Inferior parietal cortex (tissue), 1 donor: ENCODE data around the gene ENTPD2.
"Not testable (repeated sequence)": the region's sequence is repeated elsewhere in the genome, so short reads cannot be mapped to it uniquely, and the experiment has no call there.

ENCODE experiments used
- DNase-seq: peaks from one replicate; pipeline ENCODE4 v3.0.0-alpha.2; 2016; ENCODE audit errors: extremely low spot score

ENTPD2 gene

GRCh38 chr9:137015976-137016375 lies 37.9 kb downstream of the ENTPD2 start:
- no peak for DNase-seq

- no peak for DNase-seq
These were observed 38.3 kb downstream of the ENTPD2 start for GRCh38 chr9:137015540-137015930.

GRCh38 chr9:137014776-137015539 lies 38.9 kb downstream of the ENTPD2 start:
- DNase-seq = no peak

DNA sequence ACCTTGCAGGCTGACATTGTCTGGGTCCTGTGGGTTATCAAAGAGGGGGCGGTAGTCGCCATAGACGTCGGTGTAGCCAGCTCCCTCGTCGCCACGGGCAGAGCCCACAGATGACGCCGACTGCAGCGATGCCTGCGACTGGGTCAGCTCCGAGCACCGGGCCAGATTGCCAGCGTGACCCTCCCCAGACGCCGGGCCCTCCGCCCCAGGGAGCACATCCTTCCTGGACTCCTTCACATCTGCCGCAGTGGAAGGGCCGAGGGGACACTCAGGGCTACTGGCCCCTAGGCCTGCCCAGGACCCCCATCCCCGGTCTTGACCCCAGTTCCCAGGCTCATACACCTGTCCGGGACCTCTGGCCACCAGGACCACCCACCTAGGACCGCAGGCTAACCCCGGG lies 39.7 kb downstream of the ENTPD2 start:
- no peak for DNase-seq

GRCh38 chr9:137013571-137013940 lies 40.3 kb downstream of the ENTPD2 start:
- no peak for DNase-seq

- no peak for DNase-seq
These were observed 40.9 kb downstream of the ENTPD2 start for GRCh38 chr9:137012694-137013570.

DNA sequence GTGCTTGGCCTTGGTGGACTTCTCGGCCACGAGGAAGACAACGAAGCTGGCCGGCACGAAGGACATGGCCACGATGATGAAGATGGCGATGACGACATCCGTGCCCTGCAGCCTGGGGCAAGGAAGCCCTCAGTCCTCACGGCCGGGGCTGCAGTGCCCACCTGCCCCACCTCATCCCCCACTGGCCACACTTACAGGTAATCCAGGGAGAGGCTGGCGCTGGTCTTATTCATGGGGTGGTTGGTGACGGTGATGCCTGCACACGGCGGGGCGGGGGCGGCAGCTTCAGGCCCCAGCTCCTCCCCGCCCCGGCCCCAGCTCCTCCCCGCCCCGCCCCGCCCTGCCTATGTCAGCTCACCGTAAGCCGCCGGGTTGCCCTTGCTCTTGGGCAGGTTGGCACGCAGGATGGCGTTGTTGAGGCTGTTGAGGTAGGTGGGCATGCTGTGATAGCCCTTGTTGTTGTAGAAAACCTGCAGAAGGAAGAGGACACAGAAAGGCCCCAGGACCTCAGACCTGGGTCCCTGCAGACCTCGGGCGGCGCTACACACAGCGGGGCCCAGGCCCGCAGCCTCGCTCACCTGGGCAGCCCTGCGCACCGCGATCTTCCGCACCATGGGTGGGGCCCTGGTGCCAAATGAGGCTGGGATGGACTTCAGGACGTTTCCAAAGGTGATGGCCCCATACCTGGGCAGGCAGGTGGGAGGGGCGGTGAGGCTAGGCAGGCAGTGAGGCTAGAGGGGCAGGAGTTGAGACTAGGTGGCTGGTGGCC lies 41.8 kb downstream of the ENTPD2 start:
- no peak for DNase-seq

GRCh38 chr9:137011156-137011555 lies 42.7 kb downstream of the ENTPD2 start:
- no peak for DNase-seq

GRCh38 chr9:137009938-137010732 lies 43.7 kb downstream of the ENTPD2 start:
- no peak for DNase-seq

DNA sequence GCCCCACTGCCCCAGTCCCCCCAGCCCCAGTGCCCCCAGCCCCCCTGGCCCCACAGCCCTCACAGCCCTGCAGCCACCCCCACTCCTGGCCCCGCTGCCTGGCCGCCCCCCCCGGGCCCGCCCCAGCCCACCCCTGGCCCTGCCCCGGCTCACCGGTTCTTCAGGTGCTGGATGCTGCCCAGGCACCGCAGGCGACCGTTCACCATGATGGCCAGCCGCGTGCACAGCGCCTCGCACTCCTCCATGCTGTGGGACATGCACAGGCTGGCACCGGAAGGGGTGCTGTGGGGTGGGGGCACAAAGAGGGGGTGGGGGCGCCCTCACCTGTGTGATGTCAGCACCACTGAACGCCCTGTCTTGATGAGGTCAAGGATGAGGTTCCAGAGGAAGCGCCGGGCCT lies 44.6 kb downstream of the ENTPD2 start:
- DNase-seq = no peak

DNA sequence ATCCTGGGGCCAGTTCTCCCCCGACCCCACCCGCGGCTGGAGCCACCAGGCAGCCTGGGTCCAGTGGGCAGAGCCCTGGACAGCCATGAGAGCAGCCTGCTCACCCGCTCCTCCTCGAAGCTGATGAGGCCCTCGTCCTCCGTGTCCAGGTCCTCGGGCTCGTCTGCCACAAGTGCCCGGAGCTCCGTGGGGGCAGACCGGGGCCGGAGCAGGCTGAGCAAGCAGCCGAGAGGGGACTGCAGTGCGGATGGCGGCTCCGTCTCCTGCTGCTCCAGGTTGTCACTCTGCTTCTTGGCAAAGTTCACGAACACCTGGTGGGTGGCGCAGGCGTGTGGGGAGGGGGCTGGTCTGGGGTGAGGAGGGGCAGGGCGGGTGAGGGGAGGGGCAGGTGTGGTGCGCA lies 45.5 kb downstream of the ENTPD2 start:
- DNase-seq = no peak

- DNase-seq = no peak
These were observed 46.0 kb downstream of the ENTPD2 start for GRCh38 chr9:137007816-137008270.

- DNase-seq = no peak
These were observed 46.6 kb downstream of the ENTPD2 start for GRCh38 chr9:137007108-137007815.

GRCh38 chr9:137006116-137007003 lies 47.5 kb downstream of the ENTPD2 start:
- no peak for DNase-seq

- not testable (repeated sequence) for DNase-seq
These were observed 49.6 kb downstream of the ENTPD2 start for GRCh38 chr9:137004285-137004684.

- DNase-seq = no peak
These were observed 51.2 kb downstream of the ENTPD2 start for GRCh38 chr9:137002646-137003041.

DNA sequence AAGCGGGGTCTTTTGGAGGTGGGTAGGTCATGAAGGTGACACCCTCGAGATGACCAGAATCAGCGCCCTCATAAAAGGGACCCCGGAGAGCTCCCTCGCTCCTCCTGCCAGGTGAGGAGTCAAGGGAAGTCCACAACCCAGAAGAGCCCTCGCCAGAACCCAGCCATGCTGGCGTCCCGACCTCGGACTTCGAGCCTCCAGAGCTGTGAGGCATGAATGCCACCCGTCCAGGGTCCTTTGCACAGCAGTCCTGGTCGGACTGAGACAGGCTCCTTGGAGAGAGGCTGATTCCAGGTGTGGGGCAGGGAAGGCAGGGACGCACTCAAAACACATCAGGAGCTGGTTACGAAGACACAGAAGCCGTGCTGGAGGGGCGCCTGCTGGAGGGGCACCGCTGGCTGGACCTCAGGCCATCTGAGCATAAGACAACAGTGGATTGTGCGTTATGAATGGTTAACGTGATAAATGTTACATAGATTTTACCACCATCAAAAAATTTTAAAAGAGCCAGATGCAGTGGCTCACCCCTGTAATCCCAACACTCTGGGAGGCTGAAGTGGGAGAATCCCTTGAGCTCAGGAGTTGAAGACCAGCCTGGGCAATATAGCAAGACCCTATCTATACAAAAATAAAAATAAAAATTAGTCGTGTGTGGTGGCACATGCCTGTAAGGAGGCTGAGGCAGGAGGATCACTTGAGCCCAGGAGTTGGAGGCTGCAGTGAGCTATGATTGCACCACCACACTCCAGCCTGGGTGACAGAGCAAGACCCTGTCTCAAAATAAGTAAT lies 51.8 kb downstream of the ENTPD2 start:
- DNase-seq = no peak

DNA sequence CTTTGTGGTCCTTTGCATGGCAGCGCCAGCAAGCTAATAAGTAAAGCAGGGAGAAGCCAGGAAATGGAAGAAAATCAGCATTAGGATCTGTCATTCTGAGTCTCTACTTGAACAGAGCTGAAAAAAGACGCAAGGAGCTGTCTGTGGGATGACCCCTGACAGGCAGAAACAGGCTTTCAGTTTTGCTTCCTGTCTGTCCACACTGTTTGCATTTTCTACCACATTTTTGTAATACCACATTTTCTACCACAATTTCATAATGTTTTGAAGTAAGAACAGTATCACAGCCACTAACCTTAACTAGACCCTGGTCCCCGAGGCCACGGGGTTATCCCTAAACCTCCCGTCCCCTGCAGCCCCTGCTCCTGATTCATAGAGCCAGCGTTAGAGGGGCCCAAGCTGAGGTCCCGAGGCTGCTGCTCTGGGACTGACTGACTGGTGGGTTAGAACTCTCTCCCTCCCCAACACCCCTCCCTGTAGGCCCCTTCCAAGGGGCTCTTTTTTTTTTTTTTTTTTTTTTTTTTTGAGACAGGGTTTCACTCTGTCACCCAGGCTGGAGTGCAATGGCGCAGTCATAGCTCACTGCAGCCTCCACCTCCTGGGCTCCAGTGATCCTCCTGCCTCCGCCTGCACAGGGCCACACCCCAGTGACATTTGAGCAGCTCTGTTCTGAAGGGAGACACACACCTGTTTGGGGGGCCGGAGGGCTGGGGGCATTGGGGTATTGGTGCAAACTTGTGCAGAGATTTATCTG lies 53.5 kb downstream of the ENTPD2 start:
- DNase-seq = no peak
